Measurements from ENCODE around the gene MED29.

Gene MED29

GRCh38 chr19:39424934-39425333 lies 33.8 kb downstream of the MED29 start:
- no peak overlapping the region for H3K27ac ChIP-seq
- TF ChIP-seq CTCF (conservative IDR thresholded peaks at IDR 0.05), result no peak

GRCh38 chr19:39425744-39426143 lies 34.6 kb downstream of the MED29 start:
- no peak for TF ChIP-seq CTCF (conservative IDR thresholded peaks at IDR 0.05)
- no peak overlapping the region for H3K27ac ChIP-seq

GRCh38 chr19:39426170-39426569 lies 35.0 kb downstream of the MED29 start:
- H3K27ac ChIP-seq, result no peak overlapping the region
- no peak for TF ChIP-seq CTCF (conservative IDR thresholded peaks at IDR 0.05)

- H3K27ac ChIP-seq, result no peak overlapping the region
- TF ChIP-seq CTCF (conservative IDR thresholded peaks at IDR 0.05), result no peak
Measured at GRCh38 chr19:39427707-39428106, 36.5 kb downstream of the MED29 start.

- no peak overlapping the region for H3K27ac ChIP-seq
Measured at GRCh38 chr19:39428283-39429112, 37.3 kb downstream of the MED29 start.

GRCh38 chr19:39430675-39431593 lies 39.8 kb downstream of the MED29 start:
- TF ChIP-seq CTCF (conservative IDR thresholded peaks at IDR 0.05), result no peak
- H3K27ac ChIP-seq, result no peak overlapping the region

More at GRCh38 chr19:39428283-39429112, 37.3 kb downstream of the MED29 start:
- TF ChIP-seq CTCF (conservative IDR thresholded peaks at IDR 0.05), result no peak

GRCh38 chr19:39432677-39433025 lies 41.5 kb downstream of the MED29 start:
- no peak for TF ChIP-seq CTCF (conservative IDR thresholded peaks at IDR 0.05)
- no peak overlapping the region for H3K27ac ChIP-seq

Data from VCaP (cell line).